Astrocyte of the cerebellum (primary cell): ENCODE measurements around the gene PPIE.
"Not testable (repeated sequence)": the region's sequence is repeated elsewhere in the genome, so short reads cannot be mapped to it uniquely, and the experiment has no call there.

Source experiments
- DNase-seq: peaks from one replicate; pipeline ENCODE4 v3.0.0-alpha.2; 2011; ENCODE audit warnings: low read depth
- H3K4me3 ChIP-seq: 2 replicates; pipeline ENCODE4 v1.5.1; 2011; ENCODE audit warnings: mild to moderate bottlenecking, low read depth, low read length, moderate library complexity
- in situ Hi-C: cut with HindIII; loops from 2 replicates; pipeline ENCODE4 v1.10.0; 2017; ENCODE audit warnings: low sequenced_read_pairs
- TF ChIP-seq, protein P1 (sequence below): IDR thresholded peaks from 2 replicates; pipeline ENCODE4 v1.5.1; 2012; ENCODE audit warnings: low read length, low read depth, moderate library complexity, mild to moderate bottlenecking; ENCODE audit errors: missing control alignments

Gene PPIE

DNA sequence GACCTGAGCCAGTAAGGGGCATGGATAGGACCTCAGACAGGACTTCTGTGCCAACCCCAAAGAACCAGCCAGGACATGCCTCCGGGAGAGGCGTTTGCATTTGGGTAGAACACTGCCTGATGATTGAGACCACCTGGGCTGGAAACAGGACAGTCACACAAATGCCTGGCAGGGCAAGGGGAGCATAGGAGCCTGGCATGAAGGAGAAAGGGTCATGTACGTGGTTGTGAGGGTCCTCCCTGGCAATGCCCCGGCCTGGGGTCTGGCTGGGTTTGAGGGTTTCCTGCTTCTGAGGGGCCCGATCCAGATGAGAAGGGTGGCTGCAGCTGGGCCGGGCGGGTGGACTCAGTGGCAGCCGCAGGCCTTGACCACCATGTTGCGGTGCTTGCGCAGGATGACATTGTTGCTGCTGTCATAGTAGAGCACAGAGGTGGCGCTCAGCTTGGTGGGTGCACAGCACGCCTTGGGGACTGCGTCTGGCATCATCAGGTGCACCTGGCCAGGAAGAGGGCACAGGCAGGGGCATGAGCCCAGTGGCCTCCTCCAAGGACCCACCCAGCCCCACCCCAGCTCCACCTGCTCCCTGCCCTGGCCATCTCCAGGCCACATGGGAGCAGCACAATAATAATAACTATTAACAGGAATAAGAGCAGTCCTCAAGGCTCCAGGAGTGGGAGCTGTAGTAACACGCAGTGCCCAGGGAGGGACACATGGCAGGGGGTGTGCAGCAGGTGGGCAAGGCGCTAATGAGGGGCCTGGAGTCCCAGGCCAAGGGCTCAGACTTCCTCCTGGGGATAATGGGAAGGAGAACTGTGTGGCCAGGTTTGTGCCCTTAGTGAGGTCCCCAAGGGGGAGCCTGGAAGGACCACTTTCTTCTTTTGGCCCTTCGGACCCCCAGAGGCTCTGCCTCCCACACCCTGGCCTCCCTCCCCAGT lies 21.7 kb downstream of the PPIE start:
- in situ Hi-C loops, result no loop called here
- TF ChIP-seq, protein P1, sequence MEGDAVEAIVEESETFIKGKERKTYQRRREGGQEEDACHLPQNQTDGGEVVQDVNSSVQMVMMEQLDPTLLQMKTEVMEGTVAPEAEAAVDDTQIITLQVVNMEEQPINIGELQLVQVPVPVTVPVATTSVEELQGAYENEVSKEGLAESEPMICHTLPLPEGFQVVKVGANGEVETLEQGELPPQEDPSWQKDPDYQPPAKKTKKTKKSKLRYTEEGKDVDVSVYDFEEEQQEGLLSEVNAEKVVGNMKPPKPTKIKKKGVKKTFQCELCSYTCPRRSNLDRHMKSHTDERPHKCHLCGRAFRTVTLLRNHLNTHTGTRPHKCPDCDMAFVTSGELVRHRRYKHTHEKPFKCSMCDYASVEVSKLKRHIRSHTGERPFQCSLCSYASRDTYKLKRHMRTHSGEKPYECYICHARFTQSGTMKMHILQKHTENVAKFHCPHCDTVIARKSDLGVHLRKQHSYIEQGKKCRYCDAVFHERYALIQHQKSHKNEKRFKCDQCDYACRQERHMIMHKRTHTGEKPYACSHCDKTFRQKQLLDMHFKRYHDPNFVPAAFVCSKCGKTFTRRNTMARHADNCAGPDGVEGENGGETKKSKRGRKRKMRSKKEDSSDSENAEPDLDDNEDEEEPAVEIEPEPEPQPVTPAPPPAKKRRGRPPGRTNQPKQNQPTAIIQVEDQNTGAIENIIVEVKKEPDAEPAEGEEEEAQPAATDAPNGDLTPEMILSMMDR, result no peak
- no peak overlapping the region for H3K4me3 ChIP-seq
- no peak for DNase-seq

DNA sequence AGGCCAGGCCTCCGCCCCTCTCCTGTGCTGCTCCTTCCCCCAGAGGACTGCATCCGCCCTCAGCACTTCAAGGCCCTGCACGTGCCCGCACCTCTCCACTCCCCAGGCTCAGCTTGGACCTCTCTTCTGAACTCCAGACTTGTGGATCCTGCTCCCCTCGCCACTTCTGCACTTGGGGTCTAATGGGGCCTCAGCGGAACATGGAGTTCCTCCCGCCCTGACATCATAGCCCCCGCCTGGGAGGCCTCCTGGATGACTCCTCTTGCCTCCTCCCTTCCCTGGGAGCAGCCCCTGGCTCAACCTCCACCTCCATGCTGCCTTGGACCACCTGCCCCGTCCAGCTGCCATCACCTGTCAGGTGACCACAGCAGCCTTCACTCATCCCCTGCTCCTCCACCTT lies 22.3 kb downstream of the PPIE start:
- DNase-seq, result no peak
- in situ Hi-C loops, result no loop called here
- H3K4me3 ChIP-seq, result no peak overlapping the region
- TF ChIP-seq, protein P1, result no peak

- TF ChIP-seq, protein P1, result no peak
- in situ Hi-C loops, result no loop called here
- no peak overlapping the region for H3K4me3 ChIP-seq
- no peak for DNase-seq
These were observed 23.0 kb downstream of the PPIE start for GRCh38 chr1:39761557-39762260.

DNA sequence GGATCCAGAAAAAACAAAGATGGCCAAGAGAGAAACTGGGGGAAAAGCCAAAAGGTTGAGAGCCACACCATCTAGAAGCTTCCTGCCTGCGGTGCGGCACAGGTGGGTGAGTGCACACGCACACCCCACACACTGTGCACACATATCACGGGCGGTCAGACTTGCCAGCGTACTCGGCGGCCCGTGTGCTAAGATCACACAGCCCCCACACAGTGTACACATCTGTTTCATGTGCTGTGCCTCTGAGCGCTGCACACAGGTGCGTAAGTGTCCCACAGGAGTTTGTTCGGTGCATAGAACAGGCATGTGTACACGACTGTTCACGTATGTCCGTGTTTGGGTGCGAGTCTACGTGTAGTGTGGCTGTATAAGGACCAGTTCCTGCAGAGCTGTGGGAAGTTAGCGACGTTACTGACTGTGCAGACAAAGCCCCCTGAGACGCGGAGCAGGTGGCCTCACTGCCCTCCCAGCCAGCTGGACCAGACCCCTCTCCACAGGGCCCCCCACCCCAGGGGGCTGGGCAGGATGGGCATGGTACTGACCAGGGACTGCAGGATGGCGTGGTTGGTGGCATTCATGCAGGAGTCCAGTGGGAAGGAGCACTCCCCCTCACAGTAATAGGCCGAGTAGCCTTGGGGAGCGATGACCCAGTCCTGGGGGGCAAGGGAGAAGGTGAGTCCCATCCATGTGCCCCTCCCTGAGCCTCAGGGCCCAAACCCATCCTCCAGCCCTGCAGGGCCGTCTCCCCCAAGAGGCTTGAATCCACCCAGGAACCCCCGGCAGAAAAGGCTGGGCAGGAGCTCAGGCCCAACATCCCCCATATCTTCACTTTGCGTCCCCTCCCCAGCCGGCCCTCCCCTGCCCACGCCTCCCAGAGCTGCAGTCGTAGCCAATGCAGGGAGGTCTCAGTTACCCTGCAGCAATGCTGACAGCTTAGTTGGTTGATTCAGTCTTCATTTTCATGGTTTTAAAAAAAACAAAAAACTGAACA lies 24.2 kb downstream of the PPIE start:
- TF ChIP-seq, protein P1, result no peak
- no peak overlapping the region for H3K4me3 ChIP-seq
- in situ Hi-C loops, result no loop called here
- no peak for DNase-seq

GRCh38 chr1:39763619-39764374 lies 25.1 kb downstream of the PPIE start:
- H3K4me3 ChIP-seq, in situ Hi-C loops, DNase-seq: not testable (repeated sequence)

- H3K4me3 ChIP-seq, in situ Hi-C loops: not testable (repeated sequence)
These were observed 25.8 kb downstream of the PPIE start for GRCh38 chr1:39764512-39764911.

DNA sequence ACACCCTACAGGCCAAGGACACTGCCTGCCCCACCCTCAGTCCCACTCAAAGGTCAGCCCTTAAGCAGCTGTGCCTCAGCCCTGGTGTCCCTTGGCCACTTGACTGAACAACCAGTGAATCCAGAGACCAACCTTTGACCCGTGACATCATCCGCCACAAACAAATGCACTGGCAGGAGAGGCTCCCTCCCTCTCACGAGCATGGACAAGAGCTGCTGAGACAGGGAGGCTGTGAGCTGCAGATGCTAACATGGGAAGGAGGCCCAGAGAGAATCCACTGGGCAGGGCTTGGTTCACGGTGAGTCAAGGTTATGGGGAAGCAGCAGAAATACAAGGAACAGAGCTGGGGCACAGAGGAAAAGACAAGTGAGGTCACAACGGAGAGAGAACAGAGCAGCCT lies 27.8 kb downstream of the PPIE start:
- H3K4me3 ChIP-seq, DNase-seq, in situ Hi-C loops: not testable (repeated sequence)

More at GRCh38 chr1:39764512-39764911, 25.8 kb downstream of the PPIE start:
- not testable (repeated sequence) for DNase-seq

DNA sequence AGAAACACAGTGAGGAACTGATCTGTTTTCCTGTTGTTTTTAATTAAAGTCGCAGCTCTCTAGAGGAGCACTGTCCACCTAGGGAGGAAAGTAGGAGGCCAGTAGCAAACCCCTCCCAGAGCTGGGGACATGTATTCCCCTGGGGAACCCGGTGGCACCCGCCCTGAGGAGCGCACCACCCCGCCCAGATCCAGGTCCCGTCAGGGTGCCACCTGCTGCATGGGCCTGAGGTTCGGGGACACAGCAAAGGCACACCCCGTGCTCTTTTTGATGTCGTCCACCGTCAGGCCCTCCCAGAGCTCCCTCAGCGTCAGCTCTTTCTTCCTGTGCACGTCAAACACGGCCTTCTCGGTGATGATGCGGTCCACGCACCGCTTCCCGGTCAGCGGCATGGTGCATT lies 30.8 kb downstream of the PPIE start:
- H3K4me3 ChIP-seq, DNase-seq, in situ Hi-C loops: not testable (repeated sequence)

DNA sequence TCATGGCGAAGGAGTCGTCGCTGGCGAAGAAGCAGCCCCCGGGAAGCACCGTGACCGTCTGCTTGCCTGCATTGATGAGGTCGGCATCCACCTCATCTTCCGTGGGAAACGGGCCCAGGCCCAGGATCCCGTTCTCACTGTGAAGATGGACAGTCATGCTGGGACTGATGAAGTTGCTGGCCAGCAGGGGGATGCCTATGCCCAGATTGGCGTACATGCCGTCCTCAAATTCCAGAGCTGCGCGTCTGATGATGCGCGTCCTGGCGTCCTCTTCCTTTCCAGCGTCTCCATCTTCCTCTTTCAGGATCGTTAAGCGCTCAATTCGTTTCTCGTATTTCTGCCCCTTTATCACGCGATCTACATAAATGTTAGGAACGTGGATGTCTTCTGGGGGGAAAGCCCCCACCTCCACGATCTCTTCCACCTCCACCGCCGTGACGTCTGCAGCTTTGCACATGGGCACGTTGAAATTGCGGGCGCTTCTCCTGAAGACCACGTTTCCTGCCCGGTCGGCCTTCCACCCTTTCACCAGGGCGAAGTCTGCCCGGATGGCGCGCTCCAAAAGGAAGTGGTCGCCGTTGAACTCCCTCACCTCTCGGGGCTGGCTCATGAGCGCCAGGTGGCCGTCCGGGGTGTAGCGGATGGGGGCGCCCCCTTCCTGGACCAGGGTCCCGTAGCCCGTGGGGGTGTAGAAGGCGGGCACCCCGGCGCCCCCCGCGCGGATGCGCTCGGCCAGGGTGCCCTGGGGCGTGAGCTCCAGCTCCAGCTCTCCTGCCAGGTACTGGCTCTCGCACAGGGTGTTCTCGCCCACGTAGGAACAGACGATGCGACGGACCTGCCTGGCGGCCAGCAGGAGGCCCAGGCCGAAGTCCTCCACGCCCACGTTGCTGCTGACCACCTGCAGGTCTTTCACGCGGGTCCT lies 31.7 kb downstream of the PPIE start:
- in situ Hi-C loops, DNase-seq, H3K4me3 ChIP-seq: not testable (repeated sequence)

DNA sequence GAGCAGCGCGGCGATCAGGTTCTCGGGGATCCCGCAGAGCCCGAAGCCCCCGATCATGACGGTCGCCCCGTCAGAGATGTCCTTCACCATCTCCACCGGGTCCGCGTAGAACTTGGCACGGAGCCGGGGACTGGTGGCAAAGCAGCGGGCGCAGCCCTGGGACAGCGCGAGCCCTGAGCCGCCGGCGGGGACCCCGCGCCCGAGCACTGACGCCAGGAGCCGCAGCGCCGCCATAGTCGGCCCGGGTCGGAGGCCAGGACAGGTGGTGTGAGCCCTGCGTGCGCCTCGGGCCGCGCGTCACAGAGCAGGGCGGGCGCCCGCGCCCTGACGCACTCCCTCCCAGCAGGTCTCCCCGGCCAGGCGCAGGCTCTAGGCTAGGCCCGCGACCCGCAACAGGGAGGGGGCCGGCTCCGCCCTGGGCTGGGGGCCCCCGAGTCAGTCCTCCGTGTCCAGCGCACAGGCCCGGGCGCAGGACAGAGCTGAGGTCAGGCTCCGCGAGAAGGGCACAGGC lies 32.4 kb downstream of the PPIE start, which contains the start of gene OXCT2:
Gene OXCT2, minus strand, starts transcription at position 327 of the 511 bp plus-strand sequence. Its CDS starts 93 bp downstream, at position 234.
- H3K4me3 ChIP-seq, DNase-seq, in situ Hi-C loops: not testable (repeated sequence)
